ENCODE results near the gene HAL.
A peak's percentile ranks its signal among the peaks of the same experiment; 100 is the strongest.

HAL gene

DNA sequence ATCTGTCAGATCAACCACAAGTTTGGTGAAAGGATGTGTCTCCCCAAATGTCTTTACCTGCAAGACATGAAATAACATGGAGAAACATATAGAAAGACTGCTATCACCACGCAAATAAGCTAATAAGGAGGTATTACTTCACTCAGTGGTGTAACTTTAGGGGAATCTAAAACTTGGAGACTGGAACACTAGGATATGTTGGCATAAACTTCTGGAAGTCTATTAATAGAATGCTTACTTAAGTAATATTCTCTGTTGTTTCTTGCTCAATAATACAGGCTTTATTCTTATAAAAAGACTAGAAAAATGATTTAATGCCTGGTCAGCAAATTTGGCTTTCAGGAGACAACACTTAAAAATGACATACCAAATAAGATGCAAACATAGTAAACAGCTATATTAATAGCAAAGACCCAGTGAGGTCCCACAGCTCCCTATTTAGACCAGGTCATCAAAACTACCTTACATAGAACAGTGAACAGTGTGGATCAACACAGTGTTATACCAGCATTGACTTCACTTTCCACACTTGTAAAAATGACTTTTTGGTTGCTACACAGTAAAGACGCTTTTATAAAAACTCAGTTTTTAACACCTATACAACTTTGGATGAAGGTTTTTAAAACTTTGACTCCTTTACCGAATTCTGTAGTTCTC lies 18.9 kb upstream of the HAL start:
- TF ChIP-seq, protein P1, sequence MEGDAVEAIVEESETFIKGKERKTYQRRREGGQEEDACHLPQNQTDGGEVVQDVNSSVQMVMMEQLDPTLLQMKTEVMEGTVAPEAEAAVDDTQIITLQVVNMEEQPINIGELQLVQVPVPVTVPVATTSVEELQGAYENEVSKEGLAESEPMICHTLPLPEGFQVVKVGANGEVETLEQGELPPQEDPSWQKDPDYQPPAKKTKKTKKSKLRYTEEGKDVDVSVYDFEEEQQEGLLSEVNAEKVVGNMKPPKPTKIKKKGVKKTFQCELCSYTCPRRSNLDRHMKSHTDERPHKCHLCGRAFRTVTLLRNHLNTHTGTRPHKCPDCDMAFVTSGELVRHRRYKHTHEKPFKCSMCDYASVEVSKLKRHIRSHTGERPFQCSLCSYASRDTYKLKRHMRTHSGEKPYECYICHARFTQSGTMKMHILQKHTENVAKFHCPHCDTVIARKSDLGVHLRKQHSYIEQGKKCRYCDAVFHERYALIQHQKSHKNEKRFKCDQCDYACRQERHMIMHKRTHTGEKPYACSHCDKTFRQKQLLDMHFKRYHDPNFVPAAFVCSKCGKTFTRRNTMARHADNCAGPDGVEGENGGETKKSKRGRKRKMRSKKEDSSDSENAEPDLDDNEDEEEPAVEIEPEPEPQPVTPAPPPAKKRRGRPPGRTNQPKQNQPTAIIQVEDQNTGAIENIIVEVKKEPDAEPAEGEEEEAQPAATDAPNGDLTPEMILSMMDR (conservative IDR thresholded peaks at IDR 0.05; ENCODE audit: control insufficient read depth, insufficient read depth, low read depth, low read length) = no peak
- no peak for DNase-seq (ENCODE audit: low read depth)
- H3K4me3 ChIP-seq (ENCODE audit: control insufficient read depth, low read depth, low read length) = no peak overlapping the region

DNA sequence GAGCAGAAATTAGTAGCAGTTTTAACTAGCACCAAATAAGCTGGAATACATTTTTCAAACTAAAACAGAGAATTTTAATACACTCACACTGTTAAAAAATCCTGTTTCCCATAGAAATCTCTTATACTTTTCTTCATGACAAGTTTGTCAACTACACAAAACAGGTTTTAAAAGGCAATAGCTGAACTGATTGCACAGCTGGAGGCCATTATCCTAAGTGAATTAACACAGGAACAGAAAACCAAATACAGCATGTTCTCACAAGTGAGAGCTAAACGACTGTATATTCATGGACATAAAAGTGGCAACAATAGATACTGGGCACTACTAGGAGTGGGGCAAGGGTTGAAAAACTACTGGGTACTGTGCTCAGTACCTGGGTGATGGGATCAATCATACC lies 11.6 kb upstream of the HAL start:
- H3K4me3 ChIP-seq (ENCODE audit: control insufficient read depth, low read depth, low read length) = no peak overlapping the region
- DNase-seq (ENCODE audit: low read depth) = no peak
- TF ChIP-seq, protein P1 (conservative IDR thresholded peaks at IDR 0.05; ENCODE audit: control insufficient read depth, insufficient read depth, low read depth, low read length) = no peak

DNA sequence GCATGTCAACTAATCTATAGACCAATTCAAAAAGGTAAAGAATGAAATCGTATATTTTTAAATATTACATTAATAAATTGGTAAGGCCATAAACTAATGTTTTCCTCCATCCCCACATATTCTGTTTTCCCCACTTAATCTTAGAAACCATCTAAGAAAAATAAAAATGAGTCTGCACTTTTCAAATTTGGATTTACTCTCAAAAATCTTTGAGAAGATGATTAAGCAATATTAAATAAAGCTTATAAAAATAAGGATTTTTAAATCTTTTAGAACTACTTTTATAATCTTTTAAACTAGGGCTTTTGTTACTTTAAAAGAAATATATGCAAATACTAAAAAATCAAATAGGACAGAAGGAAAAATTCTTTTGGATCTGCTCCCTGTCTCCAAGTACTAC lies 10.6 kb upstream of the HAL start:
- H3K4me3 ChIP-seq (ENCODE audit: control insufficient read depth, low read depth, low read length) = no peak overlapping the region
- no peak for DNase-seq (ENCODE audit: low read depth)
- TF ChIP-seq, protein P1 (conservative IDR thresholded peaks at IDR 0.05; ENCODE audit: control insufficient read depth, insufficient read depth, low read depth, low read length) = no peak

DNA sequence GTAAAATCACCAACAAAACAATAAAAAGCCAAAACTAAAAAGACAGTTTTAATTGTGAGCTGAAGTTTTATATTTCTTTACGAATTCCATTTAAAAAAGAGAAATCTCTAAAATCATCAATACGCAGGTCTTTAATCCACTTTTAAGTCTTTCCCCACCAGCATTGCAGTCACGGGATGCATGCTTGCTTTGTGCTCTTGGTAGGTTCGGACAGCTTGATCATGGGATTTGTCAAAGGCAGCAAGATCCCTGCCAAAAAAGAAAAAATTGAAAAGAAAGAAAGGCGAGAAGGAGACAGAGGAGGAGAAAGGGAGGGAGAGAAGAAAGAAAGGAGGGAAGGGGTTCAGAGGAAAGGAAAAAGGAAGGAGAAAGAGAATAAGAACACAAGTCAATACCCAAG lies 4.7 kb upstream of the HAL start:
- no peak overlapping the region for H3K4me3 ChIP-seq (ENCODE audit: control insufficient read depth, low read depth, low read length)
- TF ChIP-seq, protein P1 (conservative IDR thresholded peaks at IDR 0.05; ENCODE audit: control insufficient read depth, insufficient read depth, low read depth, low read length) = no peak
- DNase-seq (ENCODE audit: low read depth) = no peak

DNA sequence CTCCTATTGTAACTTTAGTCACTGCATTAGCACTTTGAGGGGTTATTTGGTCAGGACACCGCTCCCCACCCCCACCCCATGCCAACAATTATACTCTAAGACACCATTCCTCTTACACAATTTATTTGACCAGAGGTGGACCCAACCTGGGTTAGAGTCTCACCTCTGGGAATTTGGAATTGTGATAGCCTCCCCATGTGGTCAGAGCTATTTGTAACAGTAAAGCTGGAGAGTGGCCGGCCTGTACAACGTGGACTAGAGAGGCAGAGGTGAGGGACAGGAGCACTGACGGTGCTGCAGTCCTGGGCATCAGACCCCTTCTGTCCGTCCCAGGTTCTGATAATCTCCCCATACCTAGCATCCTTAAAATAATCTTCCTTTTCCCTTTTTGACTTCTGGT lies 3.3 kb upstream of the HAL start:
- DNase-seq (ENCODE audit: low read depth) = no peak
- TF ChIP-seq, protein P1 (conservative IDR thresholded peaks at IDR 0.05; ENCODE audit: control insufficient read depth, insufficient read depth, low read depth, low read length) = no peak
- no peak overlapping the region for H3K4me3 ChIP-seq (ENCODE audit: control insufficient read depth, low read depth, low read length)

DNA sequence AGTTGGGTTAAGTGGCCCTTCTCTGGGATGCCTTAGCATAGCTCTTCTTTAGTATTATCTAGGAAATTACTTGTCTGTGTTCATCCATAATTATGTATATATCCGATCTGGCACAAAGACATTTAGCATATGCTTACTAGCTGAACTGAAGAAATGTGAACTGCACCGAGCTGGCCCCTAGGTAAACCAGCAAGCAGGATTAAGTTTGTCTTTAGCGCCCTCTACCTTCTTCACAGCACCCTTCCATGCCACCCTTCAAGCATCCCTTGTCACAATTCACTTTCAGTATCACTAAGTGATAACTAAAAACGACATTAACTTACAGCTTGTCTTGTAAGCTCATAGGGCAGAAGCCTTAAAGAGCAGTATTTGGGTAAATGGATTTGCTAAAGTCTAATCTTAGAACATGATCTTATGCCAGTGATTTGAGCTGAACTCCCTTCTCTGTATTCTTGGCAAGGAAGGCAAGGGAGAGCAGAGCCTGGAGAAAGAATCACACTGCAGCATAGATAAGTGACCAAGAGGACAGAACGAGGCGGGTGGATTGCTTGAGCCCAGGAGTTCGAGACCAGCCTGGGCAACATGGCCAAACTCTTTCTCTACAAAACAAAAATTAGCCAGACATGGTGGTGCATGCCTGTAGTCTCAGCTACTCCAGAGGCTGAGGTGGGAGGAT lies 2.6 kb upstream of the HAL start:
- H3K4me3 ChIP-seq (ENCODE audit: control insufficient read depth, low read depth, low read length) = no peak overlapping the region
- peak; percentile 65 for DNase-seq (ENCODE audit: low read depth)
- TF ChIP-seq, protein P1 (conservative IDR thresholded peaks at IDR 0.05; ENCODE audit: control insufficient read depth, insufficient read depth, low read depth, low read length) = peak; percentile 70
